Esophagus muscularis mucosa (tissue), 3 donors: ENCODE data around the gene PHLDB1.

Source experiments
- CTCF ChIP-seq, 3 experiments: fragments of 200-600 bp in 2 of 3; fragments of 450-650 bp in 1 of 3; sonication (generic) in 2 of 3; IDR thresholded peaks; one replicate each; pipeline ENCODE4 v1.5.1; 2017 to 2019; ENCODE audit warnings: antibody characterized with exemption in 3 of 3, mild to moderate bottlenecking in 2 of 3, moderate library complexity in 1 of 3
- POLR2A ChIP-seq: fragments of 450-650 bp; IDR thresholded peaks from one replicate; pipeline ENCODE4 v1.6.1; 2017; ENCODE audit warnings: antibody characterized with exemption, moderate library complexity, mild to moderate bottlenecking, low read depth

DNA sequence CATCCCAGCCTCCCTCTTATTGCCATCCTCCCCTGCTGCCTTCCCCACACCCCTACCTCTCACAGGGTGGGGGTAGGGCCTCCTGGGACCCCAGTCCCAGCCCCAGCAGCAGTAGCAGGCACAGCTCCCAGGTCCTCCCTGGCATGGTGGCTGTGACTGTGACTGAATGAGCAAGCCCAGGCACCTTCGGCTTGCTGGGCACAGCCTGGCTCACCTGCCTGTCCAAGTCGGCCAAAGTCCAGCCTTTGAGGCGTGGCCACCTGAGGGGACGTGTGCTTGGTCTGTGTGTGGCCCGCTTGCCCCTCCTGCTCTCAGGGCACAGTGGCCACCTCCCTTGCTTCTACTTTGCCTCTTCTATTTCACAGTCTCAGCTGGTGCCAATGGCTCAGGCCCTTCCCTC is 72.1 kb downstream of the PHLDB1 start, which contains the start of gene TREH:
- TF ChIP-seq CTCF (IDR thresholded peaks at IDR 0.05) (no peak), POLR2A (no peak)
